AG09319 (cell line): ENCODE results near the gene OR5B3.
"Not testable (repeated sequence)": the region's sequence is repeated elsewhere in the genome, so short reads cannot be mapped to it uniquely, and the experiment has no call there.

Experiments
- DNase-seq: peaks from one replicate; pipeline ENCODE4 v3.0.0-alpha.2; 2010; ENCODE audit warnings: low read depth; ENCODE audit errors: extremely low read depth
- TF ChIP-seq, protein P1 (sequence below): IDR thresholded peaks from 2 replicates; pipeline ENCODE4 v1.5.1; 2011; ENCODE audit warnings: low read depth, mild to moderate bottlenecking, inconsistent platforms, low read length, moderate library complexity

Gene OR5B3

DNA sequence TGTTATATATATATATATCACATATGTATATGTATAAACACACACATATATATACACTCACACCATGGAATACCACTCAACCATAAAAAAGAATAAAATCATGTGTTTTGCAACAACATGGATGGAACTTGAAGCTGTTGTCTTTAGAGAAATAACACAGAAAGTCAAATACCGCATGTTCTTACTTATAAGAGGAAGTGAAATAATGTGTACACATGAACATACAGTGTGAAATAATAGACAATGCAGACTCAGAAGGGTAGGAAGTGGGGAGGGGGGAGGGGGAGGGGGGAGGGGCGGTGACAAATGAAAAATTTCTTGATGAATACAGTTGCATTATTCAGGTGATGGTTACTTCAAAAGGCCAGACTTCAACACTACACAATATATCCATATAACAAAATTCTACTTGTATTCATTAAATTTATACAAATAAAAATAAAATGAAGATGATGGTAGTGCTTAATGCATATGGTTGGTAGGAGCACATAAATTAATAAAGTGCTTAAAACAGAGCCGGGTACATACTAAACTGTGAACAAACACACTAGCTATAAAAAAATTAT, 27.0 kb upstream of the OR5B3 start:
- no peak for DNase-seq
- TF ChIP-seq, protein P1, sequence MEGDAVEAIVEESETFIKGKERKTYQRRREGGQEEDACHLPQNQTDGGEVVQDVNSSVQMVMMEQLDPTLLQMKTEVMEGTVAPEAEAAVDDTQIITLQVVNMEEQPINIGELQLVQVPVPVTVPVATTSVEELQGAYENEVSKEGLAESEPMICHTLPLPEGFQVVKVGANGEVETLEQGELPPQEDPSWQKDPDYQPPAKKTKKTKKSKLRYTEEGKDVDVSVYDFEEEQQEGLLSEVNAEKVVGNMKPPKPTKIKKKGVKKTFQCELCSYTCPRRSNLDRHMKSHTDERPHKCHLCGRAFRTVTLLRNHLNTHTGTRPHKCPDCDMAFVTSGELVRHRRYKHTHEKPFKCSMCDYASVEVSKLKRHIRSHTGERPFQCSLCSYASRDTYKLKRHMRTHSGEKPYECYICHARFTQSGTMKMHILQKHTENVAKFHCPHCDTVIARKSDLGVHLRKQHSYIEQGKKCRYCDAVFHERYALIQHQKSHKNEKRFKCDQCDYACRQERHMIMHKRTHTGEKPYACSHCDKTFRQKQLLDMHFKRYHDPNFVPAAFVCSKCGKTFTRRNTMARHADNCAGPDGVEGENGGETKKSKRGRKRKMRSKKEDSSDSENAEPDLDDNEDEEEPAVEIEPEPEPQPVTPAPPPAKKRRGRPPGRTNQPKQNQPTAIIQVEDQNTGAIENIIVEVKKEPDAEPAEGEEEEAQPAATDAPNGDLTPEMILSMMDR = no peak

DNA sequence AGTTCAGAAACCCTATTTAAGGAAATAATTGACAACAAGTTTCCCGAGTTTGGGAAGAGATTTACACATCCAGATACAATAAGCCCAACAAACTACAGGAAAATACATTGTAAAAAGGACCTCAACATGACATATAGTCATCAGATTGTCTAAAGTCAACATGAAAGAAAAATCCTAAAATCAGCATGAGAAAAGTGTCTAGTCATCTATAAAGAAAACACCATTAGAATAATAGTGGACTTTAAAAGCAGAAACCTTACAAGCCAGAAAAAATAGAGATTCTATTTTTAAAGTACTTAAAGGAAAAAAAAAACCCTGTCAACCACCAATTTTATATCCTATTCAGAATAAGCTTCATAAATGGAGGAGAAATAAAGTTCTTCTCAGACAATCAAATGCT, 22.6 kb upstream of the OR5B3 start:
- DNase-seq = no peak

DNA sequence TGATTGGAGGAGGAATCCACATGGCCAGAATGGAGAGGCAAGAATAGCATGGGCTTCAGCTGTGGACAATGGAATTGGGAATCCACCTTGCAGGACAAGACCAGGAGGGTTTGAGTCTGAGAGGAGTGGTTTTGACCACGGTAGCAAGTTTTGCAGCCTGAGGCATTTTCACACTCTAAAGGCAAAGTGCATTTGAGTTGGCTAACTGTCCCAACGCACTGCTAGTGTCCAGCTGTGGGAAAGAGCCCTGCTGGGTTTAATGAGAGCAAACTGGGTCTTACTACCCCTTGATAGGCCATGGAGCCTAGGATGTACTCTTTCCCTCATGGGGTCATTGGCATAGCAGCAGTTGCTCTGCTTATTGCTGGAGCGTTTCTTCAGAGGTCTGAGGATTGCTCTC, 21.3 kb upstream of the OR5B3 start, which contains the start of gene OR5B2:
Gene OR5B2, minus strand, starts transcription at position 101 of the 400 bp plus-strand sequence. CDS start 4,860 bp downstream, outside the sequence.
- DNase-seq = no peak
- TF ChIP-seq, protein P1 = no peak

More for the DNA sequence above, 22.6 kb upstream of the OR5B3 start:
- TF ChIP-seq, protein P1 = no peak

DNA sequence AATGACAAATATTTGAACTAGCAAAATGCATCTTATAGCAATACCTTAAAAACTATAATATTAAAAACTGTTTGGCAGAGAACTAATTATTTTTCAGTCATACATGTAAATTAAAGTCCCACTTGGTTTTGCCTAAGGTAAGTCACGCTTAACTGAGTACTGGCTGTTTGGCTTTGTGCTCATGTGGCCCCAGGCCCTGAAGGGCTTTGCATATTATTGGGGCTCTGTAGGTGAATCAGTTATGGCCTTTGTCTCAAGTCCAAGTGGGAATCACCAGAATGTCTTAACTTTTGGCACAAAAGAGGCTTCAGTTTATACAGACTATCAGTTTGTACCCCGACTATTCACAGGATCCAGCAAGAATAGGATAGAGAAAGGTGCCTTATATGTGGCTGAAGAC, 7.1 kb downstream of the OR5B3 start:
- not testable (repeated sequence) for DNase-seq

DNA sequence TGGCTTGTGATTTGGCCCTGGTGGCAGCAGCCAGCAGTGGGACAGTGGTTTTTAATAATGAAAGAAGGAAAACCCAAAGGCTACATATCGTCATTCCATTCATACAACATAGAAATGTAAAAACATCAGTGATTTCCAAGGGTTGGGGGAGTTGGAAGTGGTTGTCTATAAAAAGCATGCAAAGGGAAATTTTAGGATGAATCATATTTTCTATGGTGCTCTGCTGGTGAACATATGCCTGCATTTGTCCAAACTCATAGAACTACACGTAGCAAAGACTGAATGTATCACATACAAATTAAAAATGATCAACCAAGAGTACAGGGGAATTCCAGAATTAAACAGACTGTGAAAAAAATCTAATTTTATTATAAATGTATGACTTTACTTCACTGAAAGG, 11.1 kb downstream of the OR5B3 start:
- no peak for DNase-seq
- TF ChIP-seq, protein P1 = no peak

DNA sequence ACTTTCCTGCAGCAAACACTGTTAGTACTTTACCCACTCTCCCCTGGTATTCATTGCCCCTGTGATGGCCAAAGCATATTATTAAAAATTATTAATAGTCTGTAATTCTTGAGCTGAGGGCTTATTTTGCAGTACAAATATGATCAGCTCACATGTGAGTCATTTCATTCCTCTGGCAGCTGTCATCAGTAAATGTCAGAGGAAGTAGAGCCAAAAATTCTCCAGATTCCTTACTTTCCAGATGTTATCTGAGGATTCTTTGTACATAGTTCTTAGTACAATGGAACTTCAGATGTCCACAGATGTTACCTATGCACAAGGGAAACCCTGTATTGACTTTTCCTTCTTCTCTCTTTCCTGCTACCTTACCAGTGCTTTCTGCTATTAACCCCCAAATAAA, 12.5 kb downstream of the OR5B3 start:
- TF ChIP-seq, protein P1 = no peak
- no peak for DNase-seq

DNA sequence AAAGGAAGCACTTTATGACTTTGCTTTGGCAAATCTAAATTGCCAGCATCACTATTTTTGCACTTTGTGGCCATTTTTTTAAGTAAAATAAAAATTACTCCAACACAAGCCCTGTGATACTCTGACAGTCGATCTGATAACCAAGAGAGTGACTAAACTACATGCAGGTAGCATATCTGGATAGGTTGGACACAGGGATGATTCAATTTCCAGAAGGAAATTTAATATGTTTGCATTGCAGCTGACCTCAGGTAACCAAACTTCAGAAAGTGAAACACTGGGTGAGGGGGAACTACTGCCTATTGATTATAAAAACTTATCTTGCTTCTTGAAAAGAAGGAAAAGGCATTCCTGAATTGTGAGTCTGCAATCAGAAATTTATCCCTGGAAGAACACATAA, 13.9 kb downstream of the OR5B3 start:
- DNase-seq = no peak
- TF ChIP-seq, protein P1 = no peak

DNA sequence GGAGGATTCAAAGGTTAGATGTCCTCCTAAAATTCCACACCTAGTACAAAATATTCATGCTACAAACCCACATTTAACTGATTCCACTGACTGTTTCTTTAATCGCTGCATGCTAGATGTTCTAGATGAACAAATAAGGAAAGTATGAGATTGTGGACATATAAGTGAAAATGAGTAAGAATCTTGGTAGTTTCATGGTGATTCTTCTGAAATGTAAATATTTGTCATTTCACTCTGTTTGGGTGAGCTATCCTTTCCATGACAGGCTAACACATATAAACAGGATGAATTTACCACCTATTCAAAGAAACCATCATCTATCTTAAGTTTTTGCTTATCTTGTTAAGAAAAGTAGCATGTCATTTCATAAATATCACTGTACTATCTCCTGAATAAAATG, 14.8 kb downstream of the OR5B3 start:
- TF ChIP-seq, protein P1 = no peak
- DNase-seq = no peak
